HepG2 (cell line): ENCODE measurements around the gene GRIFIN. TPM values are rescaled to one million over a fixed set of nuclear protein-coding genes. Genes with fewer than 3 reads are reported as not detected.

ENCODE experiments used
- ADNP ChIP-seq: sonication (generic); formaldehyde crosslinking; IDR thresholded peaks from 2 replicates; pipeline ENCODE4 v1.4.0; 2020; ENCODE audit warnings: missing genetic modification reagents
- AGO1 ChIP-seq: fragments of 200-400 bp; formaldehyde crosslinking; IDR thresholded peaks from 2 replicates; pipeline ENCODE4 v1.6.1; 2017; ENCODE audit warnings: mild to moderate bottlenecking, low read depth, low read length, moderate library complexity; ENCODE audit not compliant: poor library complexity, severe bottlenecking
- KDM1A ChIP-seq: IDR thresholded peaks from 2 replicates; pipeline ENCODE4 v1.6.1; 2016; ENCODE audit warnings: missing compliant biosample characterization
- MAFF ChIP-seq: IDR thresholded peaks from 2 replicates; pipeline ENCODE4 v1.6.1; 2011; ENCODE audit warnings: low read depth, low read length, improper control_type of control experiment
- PCBP2 ChIP-seq: fragments of 200-400 bp; formaldehyde crosslinking; optimal IDR thresholded peaks from 2 replicates; pipeline ENCODE3; 2018; ENCODE audit warnings: low read length, low read depth; ENCODE audit not compliant: poor library complexity, severe bottlenecking
- POLR2A ChIP-seq, 2 experiments: IDR thresholded peaks; 2 replicates each; pipeline ENCODE4 v1.6.1; 2011; ENCODE audit warnings: low read depth in 2 of 2, low read length in 2 of 2, mild to moderate bottlenecking in 1 of 2, moderate library complexity in 1 of 2; ENCODE audit not compliant: insufficient read depth in 1 of 2
- ZNF225 ChIP-seq: sonication (generic); formaldehyde crosslinking; IDR thresholded peaks from 2 replicates; pipeline ENCODE4 v1.4.0; 2020; ENCODE audit warnings: mild to moderate bottlenecking, missing genetic modification reagents
- ZNF619 ChIP-seq: sonication (generic); formaldehyde crosslinking; IDR thresholded peaks from 2 replicates; pipeline ENCODE4 v1.4.0; 2020; ENCODE audit warnings: mild to moderate bottlenecking, missing genetic modification reagents
- polyA plus RNA-seq, 8 experiments: library from polyadenylated mRNA; depleted of rRNA in 3 of 8; stranded (reverse) in 7 of 8; unstranded in 1 of 8; fragments of >200 nt; fragmentation: Illumina TruSeq in 4 of 8; extraction: Trizol in 4 of 8; gene quantifications; 2 replicates each; pipeline versions ENCODE4 v1.2.1 to v1.2.3, GENCODE V29; 2011 to 2016; ENCODE audit warnings: low read depth in 4 of 8, missing spikeins in 1 of 8, mixed read lengths in 1 of 8; ENCODE audit not compliant: insufficient read depth in 1 of 8
- total RNA-seq, 5 experiments: library from RNA; depleted of rRNA; stranded (reverse); fragments of >200 nt; fragmentation: Illumina TruSeq; extraction: Trizol; gene quantifications; 2 replicates each; pipeline ENCODE4 v1.2.3, GENCODE V29; 2016; ENCODE audit warnings: low read depth in 1 of 5
- TF ChIP-seq, protein P1 (sequence below): sonication (generic); formaldehyde crosslinking; IDR thresholded peaks from 2 replicates; pipeline ENCODE4 v1.5.0; 2020; ENCODE audit warnings: mild to moderate bottlenecking, missing genetic modification reagents, borderline replicate concordance
- TF ChIP-seq, protein P2 (sequence below): sonication (generic); formaldehyde crosslinking; IDR thresholded peaks from 2 replicates; pipeline ENCODE4; 2020; ENCODE audit warnings: missing genetic modification reagents, mild to moderate bottlenecking, borderline replicate concordance
- TF ChIP-seq, protein P3 (sequence below): sonication (generic); formaldehyde crosslinking; IDR thresholded peaks from 2 replicates; pipeline ENCODE4 v1.4.0; 2020; ENCODE audit warnings: missing genetic modification reagents, borderline replicate concordance
- TF ChIP-seq, protein P4 (sequence below): sonication (generic); formaldehyde crosslinking; IDR thresholded peaks from 2 replicates; pipeline ENCODE4 v1.8.1; 2022; ENCODE audit warnings: mild to moderate bottlenecking, missing genetic modification reagents

Gene GRIFIN
- total and polyA plus RNA-seq, 2 of the 13 experiments (the other 11 are each of a cell fraction or from before 2014, with no cell fraction given), result not detected

DNA sequence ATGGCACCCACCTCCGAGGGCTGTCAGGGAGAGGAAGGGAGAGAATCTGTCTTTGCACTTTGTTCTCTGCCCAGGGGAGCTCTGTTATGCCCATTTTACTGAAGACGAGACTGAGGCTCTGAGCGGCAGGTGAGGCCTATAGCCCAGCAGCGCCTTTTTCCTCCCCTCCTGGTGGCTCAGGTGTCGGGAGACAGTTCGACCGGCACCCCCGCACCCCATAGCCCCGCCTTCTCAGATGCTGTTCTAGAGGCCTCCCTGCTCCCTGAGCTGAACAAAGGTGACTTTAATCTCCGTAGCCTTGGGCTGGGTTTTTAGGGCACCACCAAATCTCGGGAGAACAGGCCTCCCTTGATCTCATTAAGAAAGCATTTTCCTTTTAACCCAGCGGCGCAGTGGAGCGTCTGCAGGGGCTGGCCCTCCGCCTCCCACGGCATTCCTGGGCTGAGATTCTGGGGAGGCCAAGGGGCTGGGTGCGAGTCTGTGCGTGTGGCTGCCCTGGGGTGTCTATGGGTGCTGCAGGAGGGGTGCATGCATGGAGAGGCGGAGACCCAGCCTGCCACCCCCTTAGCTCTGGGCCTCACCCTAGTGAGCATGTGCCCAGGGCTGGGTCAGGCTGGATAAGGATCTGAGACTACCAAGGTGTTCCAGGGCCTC lies 46.7 kb upstream of the GRIFIN start (continued):
- TF ChIP-seq, protein P1, sequence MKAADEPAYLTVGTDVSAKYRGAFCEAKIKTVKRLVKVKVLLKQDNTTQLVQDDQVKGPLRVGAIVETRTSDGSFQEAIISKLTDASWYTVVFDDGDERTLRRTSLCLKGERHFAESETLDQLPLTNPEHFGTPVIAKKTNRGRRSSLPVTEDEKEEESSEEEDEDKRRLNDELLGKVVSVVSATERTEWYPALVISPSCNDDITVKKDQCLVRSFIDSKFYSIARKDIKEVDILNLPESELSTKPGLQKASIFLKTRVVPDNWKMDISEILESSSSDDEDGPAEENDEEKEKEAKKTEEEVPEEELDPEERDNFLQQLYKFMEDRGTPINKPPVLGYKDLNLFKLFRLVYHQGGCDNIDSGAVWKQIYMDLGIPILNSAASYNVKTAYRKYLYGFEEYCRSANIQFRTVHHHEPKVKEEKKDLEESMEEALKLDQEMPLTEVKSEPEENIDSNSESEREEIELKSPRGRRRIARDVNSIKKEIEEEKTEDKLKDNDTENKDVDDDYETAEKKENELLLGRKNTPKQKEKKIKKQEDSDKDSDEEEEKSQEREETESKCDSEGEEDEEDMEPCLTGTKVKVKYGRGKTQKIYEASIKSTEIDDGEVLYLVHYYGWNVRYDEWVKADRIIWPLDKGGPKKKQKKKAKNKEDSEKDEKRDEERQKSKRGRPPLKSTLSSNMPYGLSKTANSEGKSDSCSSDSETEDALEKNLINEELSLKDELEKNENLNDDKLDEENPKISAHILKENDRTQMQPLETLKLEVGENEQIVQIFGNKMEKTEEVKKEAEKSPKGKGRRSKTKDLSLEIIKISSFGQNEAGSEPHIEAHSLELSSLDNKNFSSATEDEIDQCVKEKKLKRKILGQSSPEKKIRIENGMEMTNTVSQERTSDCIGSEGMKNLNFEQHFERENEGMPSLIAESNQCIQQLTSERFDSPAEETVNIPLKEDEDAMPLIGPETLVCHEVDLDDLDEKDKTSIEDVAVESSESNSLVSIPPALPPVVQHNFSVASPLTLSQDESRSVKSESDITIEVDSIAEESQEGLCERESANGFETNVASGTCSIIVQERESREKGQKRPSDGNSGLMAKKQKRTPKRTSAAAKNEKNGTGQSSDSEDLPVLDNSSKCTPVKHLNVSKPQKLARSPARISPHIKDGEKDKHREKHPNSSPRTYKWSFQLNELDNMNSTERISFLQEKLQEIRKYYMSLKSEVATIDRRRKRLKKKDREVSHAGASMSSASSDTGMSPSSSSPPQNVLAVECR (CRISPR knock-in tag), result 0 out of 2 replicates have a peak, but pooled peaks have one; percentile 23
- TF ChIP-seq ZNF225 (CRISPR knock-in tag), result no peak
- no peak for TF ChIP-seq POLR2A (IDR thresholded peaks at IDR 0.05; ENCODE audit: insufficient read depth in 1 of 2, low read depth in 2 of 2, low read length in 2 of 2)
- TF ChIP-seq AGO1, result peak; percentile 12
- TF ChIP-seq, protein P2, sequence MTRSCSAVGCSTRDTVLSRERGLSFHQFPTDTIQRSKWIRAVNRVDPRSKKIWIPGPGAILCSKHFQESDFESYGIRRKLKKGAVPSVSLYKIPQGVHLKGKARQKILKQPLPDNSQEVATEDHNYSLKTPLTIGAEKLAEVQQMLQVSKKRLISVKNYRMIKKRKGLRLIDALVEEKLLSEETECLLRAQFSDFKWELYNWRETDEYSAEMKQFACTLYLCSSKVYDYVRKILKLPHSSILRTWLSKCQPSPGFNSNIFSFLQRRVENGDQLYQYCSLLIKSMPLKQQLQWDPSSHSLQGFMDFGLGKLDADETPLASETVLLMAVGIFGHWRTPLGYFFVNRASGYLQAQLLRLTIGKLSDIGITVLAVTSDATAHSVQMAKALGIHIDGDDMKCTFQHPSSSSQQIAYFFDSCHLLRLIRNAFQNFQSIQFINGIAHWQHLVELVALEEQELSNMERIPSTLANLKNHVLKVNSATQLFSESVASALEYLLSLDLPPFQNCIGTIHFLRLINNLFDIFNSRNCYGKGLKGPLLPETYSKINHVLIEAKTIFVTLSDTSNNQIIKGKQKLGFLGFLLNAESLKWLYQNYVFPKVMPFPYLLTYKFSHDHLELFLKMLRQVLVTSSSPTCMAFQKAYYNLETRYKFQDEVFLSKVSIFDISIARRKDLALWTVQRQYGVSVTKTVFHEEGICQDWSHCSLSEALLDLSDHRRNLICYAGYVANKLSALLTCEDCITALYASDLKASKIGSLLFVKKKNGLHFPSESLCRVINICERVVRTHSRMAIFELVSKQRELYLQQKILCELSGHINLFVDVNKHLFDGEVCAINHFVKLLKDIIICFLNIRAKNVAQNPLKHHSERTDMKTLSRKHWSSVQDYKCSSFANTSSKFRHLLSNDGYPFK (CRISPR knock-in tag), result 0 out of 2 replicates have a peak, but pooled peaks have one; percentile 34
- no peak for TF ChIP-seq ZNF619 (CRISPR knock-in tag)
- TF ChIP-seq MAFF, result no peak
- peak; percentile 62; the same call in 1 of the 2 replicates for TF ChIP-seq KDM1A (CRISPR knock-in tag)
- TF ChIP-seq, protein P3, sequence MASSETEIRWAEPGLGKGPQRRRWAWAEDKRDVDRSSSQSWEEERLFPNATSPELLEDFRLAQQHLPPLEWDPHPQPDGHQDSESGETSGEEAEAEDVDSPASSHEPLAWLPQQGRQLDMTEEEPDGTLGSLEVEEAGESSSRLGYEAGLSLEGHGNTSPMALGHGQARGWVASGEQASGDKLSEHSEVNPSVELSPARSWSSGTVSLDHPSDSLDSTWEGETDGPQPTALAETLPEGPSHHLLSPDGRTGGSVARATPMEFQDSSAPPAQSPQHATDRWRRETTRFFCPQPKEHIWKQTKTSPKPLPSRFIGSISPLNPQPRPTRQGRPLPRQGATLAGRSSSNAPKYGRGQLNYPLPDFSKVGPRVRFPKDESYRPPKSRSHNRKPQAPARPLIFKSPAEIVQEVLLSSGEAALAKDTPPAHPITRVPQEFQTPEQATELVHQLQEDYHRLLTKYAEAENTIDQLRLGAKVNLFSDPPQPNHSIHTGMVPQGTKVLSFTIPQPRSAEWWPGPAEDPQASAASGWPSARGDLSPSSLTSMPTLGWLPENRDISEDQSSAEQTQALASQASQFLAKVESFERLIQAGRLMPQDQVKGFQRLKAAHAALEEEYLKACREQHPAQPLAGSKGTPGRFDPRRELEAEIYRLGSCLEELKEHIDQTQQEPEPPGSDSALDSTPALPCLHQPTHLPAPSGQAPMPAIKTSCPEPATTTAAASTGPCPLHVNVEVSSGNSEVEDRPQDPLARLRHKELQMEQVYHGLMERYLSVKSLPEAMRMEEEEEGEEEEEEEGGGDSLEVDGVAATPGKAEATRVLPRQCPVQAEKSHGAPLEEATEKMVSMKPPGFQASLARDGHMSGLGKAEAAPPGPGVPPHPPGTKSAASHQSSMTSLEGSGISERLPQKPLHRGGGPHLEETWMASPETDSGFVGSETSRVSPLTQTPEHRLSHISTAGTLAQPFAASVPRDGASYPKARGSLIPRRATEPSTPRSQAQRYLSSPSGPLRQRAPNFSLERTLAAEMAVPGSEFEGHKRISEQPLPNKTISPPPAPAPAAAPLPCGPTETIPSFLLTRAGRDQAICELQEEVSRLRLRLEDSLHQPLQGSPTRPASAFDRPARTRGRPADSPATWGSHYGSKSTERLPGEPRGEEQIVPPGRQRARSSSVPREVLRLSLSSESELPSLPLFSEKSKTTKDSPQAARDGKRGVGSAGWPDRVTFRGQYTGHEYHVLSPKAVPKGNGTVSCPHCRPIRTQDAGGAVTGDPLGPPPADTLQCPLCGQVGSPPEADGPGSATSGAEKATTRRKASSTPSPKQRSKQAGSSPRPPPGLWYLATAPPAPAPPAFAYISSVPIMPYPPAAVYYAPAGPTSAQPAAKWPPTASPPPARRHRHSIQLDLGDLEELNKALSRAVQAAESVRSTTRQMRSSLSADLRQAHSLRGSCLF, result no peak
- TF ChIP-seq, protein P4, sequence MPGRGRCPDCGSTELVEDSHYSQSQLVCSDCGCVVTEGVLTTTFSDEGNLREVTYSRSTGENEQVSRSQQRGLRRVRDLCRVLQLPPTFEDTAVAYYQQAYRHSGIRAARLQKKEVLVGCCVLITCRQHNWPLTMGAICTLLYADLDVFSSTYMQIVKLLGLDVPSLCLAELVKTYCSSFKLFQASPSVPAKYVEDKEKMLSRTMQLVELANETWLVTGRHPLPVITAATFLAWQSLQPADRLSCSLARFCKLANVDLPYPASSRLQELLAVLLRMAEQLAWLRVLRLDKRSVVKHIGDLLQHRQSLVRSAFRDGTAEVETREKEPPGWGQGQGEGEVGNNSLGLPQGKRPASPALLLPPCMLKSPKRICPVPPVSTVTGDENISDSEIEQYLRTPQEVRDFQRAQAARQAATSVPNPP, result no peak
- TF ChIP-seq PCBP2, result no peak
- peak; percentile 48; the same call in 1 of the 2 replicates for TF ChIP-seq ADNP
